ENCODE data around the gene BRSK2. TPM values are rescaled to one million over a fixed set of nuclear protein-coding genes. Genes with fewer than 3 reads are reported as not detected.
"Not testable (repeated sequence)": the region's sequence is repeated elsewhere in the genome, so short reads cannot be mapped to it uniquely, and the experiment has no call there.

BRSK2 gene
- total RNA-seq, 5 donors from 2014 or later (not counting 1 experiment from before 2014, with no cell fraction given), result 0.54 to 1.5 (median 0.95) TPM

GRCh38 chr11:1510351-1510750 is 120.6 kb downstream of the BRSK2 start:
- H3K4me3 ChIP-seq (ENCODE audit: control insufficient read depth in 1 of 2, extremely low read depth in 1 of 2, low read length in 1 of 2); H3K36me3 Mint-ChIP-seq; H3K9me3 Mint-ChIP-seq; H3K27ac Mint-ChIP-seq; CTCF ChIA-PET; H3K27ac ChIP-seq (ENCODE audit: low read length); H3K4me3 Mint-ChIP-seq; POLR2A ChIA-PET; H3K27me3 ChIP-seq (replicated peaks in 1 of 2; ENCODE audit: control insufficient read depth in 2 of 2, extremely low read depth in 1 of 2, insufficient read depth in 2 of 2, low read length in 1 of 2); H3K27me3 Mint-ChIP-seq; ATAC-seq (replicated peaks in 1 of 4); H3K9me3 ChIP-seq; DNase-seq; H3K36me3 ChIP-seq (ENCODE audit: control insufficient read depth in 2 of 2, extremely low read depth in 1 of 2, insufficient read depth in 1 of 2, low read length in 1 of 2): not testable (repeated sequence)
- H3K4me1 ChIP-seq (ENCODE audit: control insufficient read depth in 1 of 2, extremely low read depth in 1 of 2, insufficient read depth in 2 of 2, low read length in 2 of 2), result peaks cover 0 to 61% of the 10 kb centered on the region in 2 experiments
- peaks cover 53 to 68% (median 58%) of the 10 kb centered on the region in 3 donors for H3K4me1 Mint-ChIP-seq
- no CpG with 5 or more reads among the region's 18 CpGs for WGBS (ENCODE audit: insufficient coverage)

GRCh38 chr11:1510928-1511327 is 121.2 kb downstream of the BRSK2 start:
- H3K36me3 ChIP-seq (ENCODE audit: control insufficient read depth in 2 of 2, extremely low read depth in 1 of 2, insufficient read depth in 1 of 2, low read length in 1 of 2), result peaks cover 3 to 5% of the 10 kb centered on the region in 2 donors
- ChIA-PET CTCF (no interaction called here), POLR2A (interaction anchor here in 1 of 2 donors (0.7 kb wide), 1 partner anchor 244 kb away, joined by 3 read pairs; no protein-coding TSS in a partner anchor)
- H3K27ac ChIP-seq (ENCODE audit: low read length), result no peak overlapping the region
- 87% methylated on average over 10 of the region's 11 CpGs for WGBS (ENCODE audit: insufficient coverage)
- H3K4me1 ChIP-seq (ENCODE audit: control insufficient read depth in 1 of 2, extremely low read depth in 1 of 2, insufficient read depth in 2 of 2, low read length in 2 of 2), result peaks cover 0 to 64% of the 10 kb centered on the region in 2 experiments
- Mint-ChIP-seq H3K27me3 (no peaks in the 10 kb centered on the region), H3K27ac (no peak overlapping the region), H3K9me3 (no peaks in the 10 kb centered on the region), H3K36me3 (peaks cover 6% of the 10 kb centered on the region), H3K4me1 (peaks cover 57 to 72% (median 63%) of the 10 kb centered on the region in 3 donors), H3K4me3 (no peak overlapping the region)
- no peak overlapping the region for H3K4me3 ChIP-seq (ENCODE audit: control insufficient read depth in 1 of 2, extremely low read depth in 1 of 2, low read length in 1 of 2)
- H3K9me3 ChIP-seq, result no peaks in the 10 kb centered on the region
- ATAC-seq (replicated peaks in 1 of 4), result no peak
- DNase-seq, result no peak
- H3K27me3 ChIP-seq (replicated peaks in 1 of 2; ENCODE audit: control insufficient read depth in 2 of 2, extremely low read depth in 1 of 2, insufficient read depth in 2 of 2, low read length in 1 of 2), result no peaks in the 10 kb centered on the region

- Histone ChIP-seq H3K27me3 (replicated peaks in 1 of 2; ENCODE audit: control insufficient read depth in 2 of 2, extremely low read depth in 1 of 2, insufficient read depth in 2 of 2, low read length in 1 of 2) (no peaks in the 10 kb centered on the region), H3K27ac (ENCODE audit: low read length) (no peak overlapping the region), H3K4me1 (ENCODE audit: control insufficient read depth in 1 of 2, extremely low read depth in 1 of 2, insufficient read depth in 2 of 2, low read length in 2 of 2) (peaks cover 0 to 66% of the 10 kb centered on the region in 2 experiments), H3K4me3 (ENCODE audit: control insufficient read depth in 1 of 2, extremely low read depth in 1 of 2, low read length in 1 of 2) (no peak overlapping the region), H3K9me3 (no peaks in the 10 kb centered on the region), H3K36me3 (ENCODE audit: control insufficient read depth in 2 of 2, extremely low read depth in 1 of 2, insufficient read depth in 1 of 2, low read length in 1 of 2) (peaks cover 3 to 5% of the 10 kb centered on the region in 2 donors)
- Mint-ChIP-seq H3K4me1 (peaks cover 64 to 75% (median 65%) of the 10 kb centered on the region in 3 donors), H3K4me3 (no peak overlapping the region), H3K27me3 (no peaks in the 10 kb centered on the region), H3K27ac (no peak overlapping the region), H3K9me3 (no peaks in the 10 kb centered on the region), H3K36me3 (peaks cover 6% of the 10 kb centered on the region)
- ChIA-PET CTCF (no interaction called here), POLR2A (no interaction called here)
- WGBS (ENCODE audit: insufficient coverage), result 88% methylated on average over 7 of the region's 12 CpGs
- no peak for ATAC-seq (replicated peaks in 1 of 4)
- no peak for DNase-seq
These were observed 122.3 kb downstream of the BRSK2 start for GRCh38 chr11:1511937-1512496.

Other genes with a start within 250 kb of the BRSK2 start
- under 1 TPM in 3 of 5 donors, not detected in 2; 0.03 TPM for gene MUC5AC, start 232.0 kb upstream of the BRSK2 start, total RNA-seq
- 1 to 10 TPM in 3 of 5 donors, not detected in 2; 1.8 to 4.0 (median 3.6) TPM for gene MUC5B, start 166.9 kb upstream of the BRSK2 start, total RNA-seq
- gene TOLLIP, start 80.3 kb upstream of the BRSK2 start, total RNA-seq, result 10 to 100 TPM; 44.4 to 54.1 (median 50.8) TPM
- 10 to 100 TPM; 49.6 to 79.2 (median 72.6) TPM for gene MOB2, start 96.8 kb downstream of the BRSK2 start, total RNA-seq
- 10 to 100 TPM in 2 of 5 donors, 1 to 10 TPM in 3; 5.2 to 64.3 (median 8.7) TPM for gene DUSP8, start 182.3 kb downstream of the BRSK2 start, total RNA-seq
- gene KRTAP5-1, start 195.3 kb downstream of the BRSK2 start, total RNA-seq, result not detected
- gene KRTAP5-2, start 208.4 kb downstream of the BRSK2 start, total RNA-seq, result not detected
- gene KRTAP5-3, start 218.5 kb downstream of the BRSK2 start, total RNA-seq, result not detected
- gene KRTAP5-4, start 232.2 kb downstream of the BRSK2 start, total RNA-seq, result not detected
- gene KRTAP5-5, start 239.8 kb downstream of the BRSK2 start, total RNA-seq, result not detected